HepG2 (cell line): Measurements from ENCODE around the gene DNAJB2. TPM values are rescaled to one million over a fixed set of nuclear protein-coding genes. Genes with fewer than 3 reads are reported as not detected.

ENCODE experiments used
- ARID2 ChIP-seq: sonication (generic); formaldehyde crosslinking; IDR thresholded peaks from 2 replicates; pipeline ENCODE4 v1.8.1; 2022; ENCODE audit warnings: mild to moderate bottlenecking, missing genetic modification reagents, borderline replicate concordance
- CEBPB ChIP-seq: IDR thresholded peaks from 2 replicates; pipeline ENCODE4 v1.6.1; 2011; ENCODE audit warnings: low read depth, low read length, improper control_type of control experiment, borderline replicate concordance
- CEBPG ChIP-seq: IDR thresholded peaks from 2 replicates; pipeline ENCODE4 v1.6.1; 2016
- EP300 ChIP-seq, 3 experiments: sonication (generic) in 1 of 3; formaldehyde crosslinking in 1 of 3; IDR thresholded peaks; 2 replicates each; pipeline versions ENCODE4 v1.5.1 to v1.6.1; 2011 to 2020; ENCODE audit warnings: low read depth in 2 of 3, low read length in 2 of 3, borderline replicate concordance in 1 of 3, improper control_type of control experiment in 1 of 3, mild to moderate bottlenecking in 1 of 3, missing genetic modification reagents in 1 of 3, moderate library complexity in 1 of 3
- FOSL1 ChIP-seq: sonication (generic); formaldehyde crosslinking; IDR thresholded peaks from 2 replicates; pipeline ENCODE4 v1.9.0; 2021; ENCODE audit warnings: missing genetic modification reagents, borderline replicate concordance
- JUN ChIP-seq: sonication (generic); formaldehyde crosslinking; IDR thresholded peaks from 2 replicates; pipeline ENCODE4 v1.4.0; 2020; ENCODE audit warnings: mild to moderate bottlenecking, missing genetic modification reagents
- NPAS2 ChIP-seq: sonication (generic); formaldehyde crosslinking; IDR thresholded peaks from 2 replicates; pipeline ENCODE4 v1.8.0; 2022; ENCODE audit warnings: mild to moderate bottlenecking, missing genetic modification reagents, borderline replicate concordance
- PITX1 ChIP-seq: sonication (generic); formaldehyde crosslinking; IDR thresholded peaks from 2 replicates; pipeline ENCODE4 v1.5.1; 2020; ENCODE audit warnings: mild to moderate bottlenecking, missing genetic modification reagents
- POGZ ChIP-seq: sonication (generic); formaldehyde crosslinking; IDR thresholded peaks from 2 replicates; pipeline ENCODE4 v1.4.0; 2020; ENCODE audit warnings: mild to moderate bottlenecking, missing genetic modification reagents
- TMF1 ChIP-seq: sonication (generic); formaldehyde crosslinking; IDR thresholded peaks from 2 replicates; pipeline ENCODE4 v1.8.1; 2022; ENCODE audit warnings: low read depth, missing genetic modification reagents
- TOE1 ChIP-seq: sonication (generic); formaldehyde crosslinking; IDR thresholded peaks from 2 replicates; pipeline ENCODE4 v1.4.0; 2020; ENCODE audit warnings: mild to moderate bottlenecking, missing genetic modification reagents
- ZKSCAN1 ChIP-seq: fragments of 150-350 bp; IDR thresholded peaks from 2 replicates; pipeline ENCODE4 v1.6.1; 2014; ENCODE audit warnings: low read length
- ZNF224 ChIP-seq: sonication (generic); formaldehyde crosslinking; IDR thresholded peaks from 2 replicates; pipeline ENCODE4 v1.5.0; 2020; ENCODE audit warnings: mild to moderate bottlenecking, missing genetic modification reagents
- ZNF235 ChIP-seq: sonication (generic); formaldehyde crosslinking; IDR thresholded peaks from 2 replicates; pipeline ENCODE4 v1.8.1; 2023; ENCODE audit warnings: mild to moderate bottlenecking, missing genetic modification reagents, borderline replicate concordance
- ZNF44 ChIP-seq: sonication (generic); formaldehyde crosslinking; IDR thresholded peaks from 2 replicates; pipeline ENCODE4 v1.5.1; 2020; ENCODE audit warnings: mild to moderate bottlenecking, missing genetic modification reagents
- ZNF629 ChIP-seq: sonication (generic); formaldehyde crosslinking; conservative IDR thresholded peaks from 2 replicates; pipeline ENCODE4 v1.5.0; 2020; ENCODE audit warnings: missing genetic modification reagents
- ZNF678 ChIP-seq: sonication (generic); formaldehyde crosslinking; IDR thresholded peaks from 2 replicates; pipeline ENCODE4 v1.4.0; 2020; ENCODE audit warnings: mild to moderate bottlenecking, missing genetic modification reagents
- ZNF709 ChIP-seq: sonication (generic); formaldehyde crosslinking; IDR thresholded peaks from 2 replicates; pipeline ENCODE4 v1.5.0; 2020; ENCODE audit warnings: mild to moderate bottlenecking, missing genetic modification reagents
- ZNF782 ChIP-seq: sonication (generic); formaldehyde crosslinking; IDR thresholded peaks from 2 replicates; pipeline ENCODE4 v1.4.0; 2020; ENCODE audit warnings: missing genetic modification reagents, mild to moderate bottlenecking, borderline replicate concordance
- polyA plus RNA-seq, 8 experiments: library from polyadenylated mRNA; depleted of rRNA in 3 of 8; stranded (reverse) in 7 of 8; unstranded in 1 of 8; fragments of >200 nt; fragmentation: Illumina TruSeq in 4 of 8; extraction: Trizol in 4 of 8; gene quantifications; 2 replicates each; pipeline versions ENCODE4 v1.2.1 to v1.2.3, GENCODE V29; 2011 to 2016; ENCODE audit warnings: low read depth in 4 of 8, missing spikeins in 1 of 8, mixed read lengths in 1 of 8; ENCODE audit not compliant: insufficient read depth in 1 of 8
- total RNA-seq, 5 experiments: library from RNA; depleted of rRNA; stranded (reverse); fragments of >200 nt; fragmentation: Illumina TruSeq; extraction: Trizol; gene quantifications; 2 replicates each; pipeline ENCODE4 v1.2.3, GENCODE V29; 2016; ENCODE audit warnings: low read depth in 1 of 5
- TF ChIP-seq, protein P1 (sequence below): sonication (generic); formaldehyde crosslinking; IDR thresholded peaks from 2 replicates; pipeline ENCODE4 v1.5.0; 2020; ENCODE audit warnings: mild to moderate bottlenecking, missing genetic modification reagents, borderline replicate concordance
- TF ChIP-seq, protein P2 (sequence below): sonication (generic); formaldehyde crosslinking; IDR thresholded peaks from 2 replicates; pipeline ENCODE4 v1.4.0; 2020; ENCODE audit warnings: missing genetic modification reagents
- TF ChIP-seq, protein P3 (sequence below): sonication (generic); formaldehyde crosslinking; conservative IDR thresholded peaks from 2 replicates; pipeline ENCODE4 v1.4.0; 2020; ENCODE audit warnings: missing genetic modification reagents

Gene DNAJB2
- total and polyA plus RNA-seq, 2 of the 13 experiments (the other 11 are each of a cell fraction or from before 2014, with no cell fraction given), result 21.3 to 31.1 TPM

DNA sequence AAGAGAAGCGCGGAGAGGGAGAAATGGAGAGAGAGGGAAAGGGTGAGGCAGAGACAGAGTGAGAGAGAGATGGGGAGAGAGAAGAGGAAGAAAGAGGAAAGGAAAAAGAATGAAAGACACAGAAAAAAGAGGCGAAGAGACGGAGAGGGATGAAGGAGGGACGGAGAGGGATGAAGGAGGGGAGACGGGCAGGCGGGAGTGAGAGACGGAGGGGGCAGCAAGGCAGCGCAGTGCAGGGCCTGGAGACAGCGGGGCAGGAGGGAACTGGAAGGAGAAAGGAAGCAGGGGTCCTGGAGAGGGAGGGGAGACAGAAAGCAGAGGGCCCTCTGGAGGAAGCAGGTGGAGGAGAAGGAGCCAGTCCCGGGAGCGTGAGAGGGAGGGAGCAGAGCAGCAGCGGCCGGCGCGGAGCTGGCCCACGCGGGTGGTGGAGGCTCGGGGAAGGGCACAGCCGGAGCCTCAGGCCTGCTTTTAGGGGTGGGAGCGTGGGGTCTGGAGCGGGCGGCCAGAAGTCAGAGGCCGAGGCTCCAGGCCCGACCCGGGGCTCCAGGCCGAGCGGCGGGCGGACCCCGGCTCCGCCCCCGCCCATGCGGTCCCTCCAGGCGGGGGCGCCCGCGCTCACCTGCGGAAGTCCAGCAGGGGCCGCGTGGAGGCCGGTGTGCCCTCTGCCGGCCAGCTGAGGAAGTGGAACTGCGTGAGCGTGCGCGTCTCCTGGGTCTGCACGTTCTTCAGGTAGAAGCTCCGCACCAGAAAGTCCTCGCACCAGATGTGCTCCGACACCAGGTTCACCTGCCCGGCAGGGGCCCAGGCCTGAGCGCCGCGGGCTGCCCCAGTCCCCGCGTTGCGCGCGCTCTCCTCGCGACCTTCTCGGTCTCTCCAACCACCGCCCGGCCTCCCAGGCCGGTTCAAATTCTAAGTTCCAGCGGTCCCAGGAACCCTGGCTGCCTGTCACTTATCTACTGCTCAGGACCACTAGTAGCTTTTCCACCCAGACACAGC is 15.5 kb downstream of the DNAJB2 start (continued):
- peak; percentile 48 to 53; a peak in 1 of 4 replicates for TF ChIP-seq EP300 (IDR thresholded peaks at IDR 0.05; ENCODE audit: low read depth in 2 of 2, low read length in 2 of 2)
- no peak for TF ChIP-seq EP300 (CRISPR knock-in tag; IDR thresholded peaks at IDR 0.05; ENCODE audit: borderline replicate concordance)
- TF ChIP-seq, protein P1, sequence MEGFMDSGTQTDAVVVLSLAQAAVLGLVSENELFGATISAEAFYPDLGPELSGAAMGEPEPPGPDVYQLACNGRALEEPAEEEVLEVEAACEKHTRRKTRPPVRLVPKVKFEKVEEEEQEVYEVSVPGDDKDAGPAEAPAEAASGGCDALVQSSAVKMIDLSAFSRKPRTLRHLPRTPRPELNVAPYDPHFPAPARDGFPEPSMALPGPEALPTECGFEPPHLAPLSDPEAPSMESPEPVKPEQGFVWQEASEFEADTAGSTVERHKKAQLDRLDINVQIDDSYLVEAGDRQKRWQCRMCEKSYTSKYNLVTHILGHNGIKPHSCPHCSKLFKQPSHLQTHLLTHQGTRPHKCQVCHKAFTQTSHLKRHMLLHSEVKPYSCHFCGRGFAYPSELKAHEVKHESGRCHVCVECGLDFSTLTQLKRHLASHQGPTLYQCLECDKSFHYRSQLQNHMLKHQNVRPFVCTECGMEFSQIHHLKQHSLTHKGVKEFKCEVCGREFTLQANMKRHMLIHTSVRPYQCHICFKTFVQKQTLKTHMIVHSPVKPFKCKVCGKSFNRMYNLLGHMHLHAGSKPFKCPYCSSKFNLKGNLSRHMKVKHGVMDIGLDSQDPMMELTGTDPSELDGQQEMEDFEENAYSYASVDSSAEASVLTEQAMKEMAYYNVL (CRISPR knock-in tag), result peak; percentile 73; the same call in 1 of the 2 replicates
- TF ChIP-seq ZNF224 (CRISPR knock-in tag), result no peak
- no peak for TF ChIP-seq CEBPG (CRISPR knock-in tag)
- peak; percentile 54 for TF ChIP-seq JUN (CRISPR knock-in tag)
- no peak for TF ChIP-seq NPAS2 (CRISPR knock-in tag)
- TF ChIP-seq, protein P2, sequence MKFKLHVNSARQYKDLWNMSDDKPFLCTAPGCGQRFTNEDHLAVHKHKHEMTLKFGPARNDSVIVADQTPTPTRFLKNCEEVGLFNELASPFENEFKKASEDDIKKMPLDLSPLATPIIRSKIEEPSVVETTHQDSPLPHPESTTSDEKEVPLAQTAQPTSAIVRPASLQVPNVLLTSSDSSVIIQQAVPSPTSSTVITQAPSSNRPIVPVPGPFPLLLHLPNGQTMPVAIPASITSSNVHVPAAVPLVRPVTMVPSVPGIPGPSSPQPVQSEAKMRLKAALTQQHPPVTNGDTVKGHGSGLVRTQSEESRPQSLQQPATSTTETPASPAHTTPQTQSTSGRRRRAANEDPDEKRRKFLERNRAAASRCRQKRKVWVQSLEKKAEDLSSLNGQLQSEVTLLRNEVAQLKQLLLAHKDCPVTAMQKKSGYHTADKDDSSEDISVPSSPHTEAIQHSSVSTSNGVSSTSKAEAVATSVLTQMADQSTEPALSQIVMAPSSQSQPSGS (CRISPR knock-in tag), result peak; percentile 85
- TF ChIP-seq TOE1 (CRISPR knock-in tag), result peak; percentile 84; the same call in 1 of the 2 replicates
- peak; percentile 59; the same call in 1 of the 2 replicates for TF ChIP-seq ZNF782 (CRISPR knock-in tag)
- no peak for TF ChIP-seq ZNF629
- TF ChIP-seq ZKSCAN1, result peak; percentile 57; the same call in 1 of the 2 replicates
- peak; percentile 64; the same call in 1 of the 2 replicates for TF ChIP-seq PITX1
- TF ChIP-seq, protein P3, sequence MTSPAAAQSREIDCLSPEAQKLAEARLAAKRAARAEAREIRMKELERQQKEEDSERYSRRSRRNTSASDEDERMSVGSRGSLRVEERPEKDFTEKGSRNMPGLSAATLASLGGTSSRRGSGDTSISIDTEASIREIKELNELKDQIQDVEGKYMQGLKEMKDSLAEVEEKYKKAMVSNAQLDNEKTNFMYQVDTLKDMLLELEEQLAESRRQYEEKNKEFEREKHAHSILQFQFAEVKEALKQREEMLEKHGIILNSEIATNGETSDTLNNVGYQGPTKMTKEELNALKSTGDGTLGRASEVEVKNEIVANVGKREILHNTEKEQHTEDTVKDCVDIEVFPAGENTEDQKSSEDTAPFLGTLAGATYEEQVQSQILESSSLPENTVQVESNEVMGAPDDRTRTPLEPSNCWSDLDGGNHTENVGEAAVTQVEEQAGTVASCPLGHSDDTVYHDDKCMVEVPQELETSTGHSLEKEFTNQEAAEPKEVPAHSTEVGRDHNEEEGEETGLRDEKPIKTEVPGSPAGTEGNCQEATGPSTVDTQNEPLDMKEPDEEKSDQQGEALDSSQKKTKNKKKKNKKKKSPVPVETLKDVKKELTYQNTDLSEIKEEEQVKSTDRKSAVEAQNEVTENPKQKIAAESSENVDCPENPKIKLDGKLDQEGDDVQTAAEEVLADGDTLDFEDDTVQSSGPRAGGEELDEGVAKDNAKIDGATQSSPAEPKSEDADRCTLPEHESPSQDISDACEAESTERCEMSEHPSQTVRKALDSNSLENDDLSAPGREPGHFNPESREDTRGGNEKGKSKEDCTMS (CRISPR knock-in tag), result no peak
- TF ChIP-seq ZNF235 (CRISPR knock-in tag), result no peak; the same call in none of the 2 replicates
- peak; percentile 80; the same call in 1 of the 2 replicates for TF ChIP-seq TMF1
- 0 out of 2 replicates have a peak, but pooled peaks have one; percentile 43 for TF ChIP-seq ZNF678 (CRISPR knock-in tag)
- no peak for TF ChIP-seq CEBPB
- TF ChIP-seq ARID2 (CRISPR knock-in tag), result 0 out of 2 replicates have a peak, but pooled peaks have one; percentile 33
- no peak for TF ChIP-seq FOSL1 (CRISPR knock-in tag)
- 0 out of 2 replicates have a peak, but pooled peaks have one; percentile 67 for TF ChIP-seq ZNF44 (CRISPR knock-in tag)
- peak; percentile 80 for TF ChIP-seq ZNF709 (CRISPR knock-in tag)
- TF ChIP-seq POGZ (CRISPR knock-in tag), result peak; percentile 78
